Peyer's patch (tissue), 4 donors: ENCODE results near the gene LCN9.

Source experiments
- POLR2A ChIP-seq, 2 donors: fragments of 450-650 bp; IDR thresholded peaks; one replicate each; pipeline ENCODE4 v1.5.1; 2017; ENCODE audit warnings: antibody characterized with exemption in 2 of 2, mild to moderate bottlenecking in 2 of 2, moderate library complexity in 2 of 2
- TF ChIP-seq, protein P1 (sequence below), 6 experiments: fragments of 450-650 bp in 4 of 6; fragments of 200-600 bp in 2 of 6; sonication (generic) in 1 of 6; IDR thresholded peaks; one replicate each; pipeline ENCODE4 v1.5.1; 2017 to 2019; ENCODE audit warnings: antibody characterized with exemption in 6 of 6, mild to moderate bottlenecking in 3 of 6, moderate library complexity in 1 of 6

DNA sequence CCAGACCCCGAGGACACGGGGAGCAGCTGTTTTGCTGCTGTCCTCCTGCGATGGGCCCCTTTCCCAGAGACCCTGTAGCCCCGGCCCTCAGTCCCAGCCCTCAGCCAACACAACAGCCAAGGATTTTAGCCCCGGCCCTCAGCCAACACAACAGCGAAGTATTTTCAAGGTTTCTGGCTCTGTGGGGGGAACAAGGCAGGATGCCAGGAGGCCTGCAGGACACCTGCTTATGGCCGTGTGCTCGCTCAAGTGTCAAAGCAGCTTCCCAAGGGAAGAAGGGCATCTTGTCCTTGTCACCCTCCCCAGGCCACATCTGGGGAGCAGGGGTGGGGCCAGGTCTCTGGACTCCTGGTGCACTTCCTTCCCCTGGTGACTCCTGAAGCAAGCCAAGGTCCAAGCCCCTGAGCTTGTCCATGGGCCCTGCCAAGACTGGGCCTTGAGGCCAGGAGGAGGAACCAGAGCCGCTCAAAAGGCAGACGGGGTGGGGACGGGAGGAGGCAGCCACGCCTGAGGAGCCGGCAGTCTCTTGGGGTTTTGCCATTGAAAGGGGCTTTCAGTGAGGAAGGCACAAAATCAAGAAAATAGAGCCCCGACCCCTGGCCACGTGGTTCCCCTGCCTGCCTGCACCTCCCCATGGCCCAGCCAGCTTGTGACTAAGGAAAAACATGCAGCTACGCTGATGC lies 49.6 kb downstream of the LCN9 start:
- TF ChIP-seq, protein P1, sequence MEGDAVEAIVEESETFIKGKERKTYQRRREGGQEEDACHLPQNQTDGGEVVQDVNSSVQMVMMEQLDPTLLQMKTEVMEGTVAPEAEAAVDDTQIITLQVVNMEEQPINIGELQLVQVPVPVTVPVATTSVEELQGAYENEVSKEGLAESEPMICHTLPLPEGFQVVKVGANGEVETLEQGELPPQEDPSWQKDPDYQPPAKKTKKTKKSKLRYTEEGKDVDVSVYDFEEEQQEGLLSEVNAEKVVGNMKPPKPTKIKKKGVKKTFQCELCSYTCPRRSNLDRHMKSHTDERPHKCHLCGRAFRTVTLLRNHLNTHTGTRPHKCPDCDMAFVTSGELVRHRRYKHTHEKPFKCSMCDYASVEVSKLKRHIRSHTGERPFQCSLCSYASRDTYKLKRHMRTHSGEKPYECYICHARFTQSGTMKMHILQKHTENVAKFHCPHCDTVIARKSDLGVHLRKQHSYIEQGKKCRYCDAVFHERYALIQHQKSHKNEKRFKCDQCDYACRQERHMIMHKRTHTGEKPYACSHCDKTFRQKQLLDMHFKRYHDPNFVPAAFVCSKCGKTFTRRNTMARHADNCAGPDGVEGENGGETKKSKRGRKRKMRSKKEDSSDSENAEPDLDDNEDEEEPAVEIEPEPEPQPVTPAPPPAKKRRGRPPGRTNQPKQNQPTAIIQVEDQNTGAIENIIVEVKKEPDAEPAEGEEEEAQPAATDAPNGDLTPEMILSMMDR (IDR thresholded peaks at IDR 0.05): no peak
- no peak for TF ChIP-seq POLR2A (IDR thresholded peaks at IDR 0.05)
